ENCODE data around the gene NFKBIA. TPM values are rescaled to one million over a fixed set of nuclear protein-coding genes. Genes with fewer than 3 reads are reported as not detected.

The NFKBIA gene
- total RNA-seq, 1 experiment from 2014 or later, result 99.4 TPM

DNA sequence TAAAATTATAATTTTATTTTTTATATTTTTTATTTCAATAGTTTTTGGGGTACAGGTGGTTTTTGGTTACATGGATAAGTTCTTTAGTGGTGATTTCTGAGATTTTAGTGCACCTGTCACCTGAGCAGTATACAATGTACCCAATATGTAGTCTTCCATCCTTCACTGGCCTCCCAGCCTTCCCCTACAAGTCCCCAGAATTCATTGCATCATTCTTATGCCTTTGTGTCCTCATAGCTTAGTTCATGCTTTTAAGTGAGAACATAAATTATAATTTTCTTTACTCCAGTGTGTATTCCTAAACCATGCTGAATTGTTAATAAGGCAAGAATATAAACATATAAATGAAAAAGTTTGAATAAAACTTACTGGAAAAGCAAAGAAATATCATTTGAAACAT, 19.1 kb upstream of the NFKBIA start:
- Histone ChIP-seq H3K27me3 (ENCODE audit: control insufficient read depth, insufficient read depth, low read length) (no peaks in the 10 kb centered on the region), H3K9me3 (ENCODE audit: control insufficient read depth, insufficient read depth, low read depth, low read length) (no peaks in the 10 kb centered on the region), H3K4me1 (ENCODE audit: control insufficient read depth, insufficient read depth, low read length) (no peaks in the 10 kb centered on the region), H3K4me3 (ENCODE audit: low read depth in 2 of 2, low read length in 2 of 2) (no peak overlapping the region), H3K27ac (ENCODE audit: low read length) (no peak overlapping the region), H3K36me3 (ENCODE audit: control insufficient read depth, insufficient read depth, low read length) (no peaks in the 10 kb centered on the region)
- DNase-seq (ENCODE audit: low read depth, low spot score) (no peak), ATAC-seq (no peak)
- CTCF ChIA-PET, result no interaction called here
- BruUV-seq (replicated peaks), result no TSS peak
- TF ChIP-seq POLR2AphosphoS5 (IDR thresholded peaks at IDR 0.05; ENCODE audit: low read depth, low read length), result no peak
- TF ChIP-seq, protein P1, sequence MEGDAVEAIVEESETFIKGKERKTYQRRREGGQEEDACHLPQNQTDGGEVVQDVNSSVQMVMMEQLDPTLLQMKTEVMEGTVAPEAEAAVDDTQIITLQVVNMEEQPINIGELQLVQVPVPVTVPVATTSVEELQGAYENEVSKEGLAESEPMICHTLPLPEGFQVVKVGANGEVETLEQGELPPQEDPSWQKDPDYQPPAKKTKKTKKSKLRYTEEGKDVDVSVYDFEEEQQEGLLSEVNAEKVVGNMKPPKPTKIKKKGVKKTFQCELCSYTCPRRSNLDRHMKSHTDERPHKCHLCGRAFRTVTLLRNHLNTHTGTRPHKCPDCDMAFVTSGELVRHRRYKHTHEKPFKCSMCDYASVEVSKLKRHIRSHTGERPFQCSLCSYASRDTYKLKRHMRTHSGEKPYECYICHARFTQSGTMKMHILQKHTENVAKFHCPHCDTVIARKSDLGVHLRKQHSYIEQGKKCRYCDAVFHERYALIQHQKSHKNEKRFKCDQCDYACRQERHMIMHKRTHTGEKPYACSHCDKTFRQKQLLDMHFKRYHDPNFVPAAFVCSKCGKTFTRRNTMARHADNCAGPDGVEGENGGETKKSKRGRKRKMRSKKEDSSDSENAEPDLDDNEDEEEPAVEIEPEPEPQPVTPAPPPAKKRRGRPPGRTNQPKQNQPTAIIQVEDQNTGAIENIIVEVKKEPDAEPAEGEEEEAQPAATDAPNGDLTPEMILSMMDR (IDR thresholded peaks at IDR 0.05), result no peak
- TF ChIP-seq TCF7L2 (IDR thresholded peaks at IDR 0.05; ENCODE audit: low read depth, low read length), result no peak
- TF ChIP-seq SIN3A (IDR thresholded peaks at IDR 0.05; ENCODE audit: borderline replicate concordance, insufficient read depth, low read depth, low read length), result no peak
- TF ChIP-seq, protein P2, sequence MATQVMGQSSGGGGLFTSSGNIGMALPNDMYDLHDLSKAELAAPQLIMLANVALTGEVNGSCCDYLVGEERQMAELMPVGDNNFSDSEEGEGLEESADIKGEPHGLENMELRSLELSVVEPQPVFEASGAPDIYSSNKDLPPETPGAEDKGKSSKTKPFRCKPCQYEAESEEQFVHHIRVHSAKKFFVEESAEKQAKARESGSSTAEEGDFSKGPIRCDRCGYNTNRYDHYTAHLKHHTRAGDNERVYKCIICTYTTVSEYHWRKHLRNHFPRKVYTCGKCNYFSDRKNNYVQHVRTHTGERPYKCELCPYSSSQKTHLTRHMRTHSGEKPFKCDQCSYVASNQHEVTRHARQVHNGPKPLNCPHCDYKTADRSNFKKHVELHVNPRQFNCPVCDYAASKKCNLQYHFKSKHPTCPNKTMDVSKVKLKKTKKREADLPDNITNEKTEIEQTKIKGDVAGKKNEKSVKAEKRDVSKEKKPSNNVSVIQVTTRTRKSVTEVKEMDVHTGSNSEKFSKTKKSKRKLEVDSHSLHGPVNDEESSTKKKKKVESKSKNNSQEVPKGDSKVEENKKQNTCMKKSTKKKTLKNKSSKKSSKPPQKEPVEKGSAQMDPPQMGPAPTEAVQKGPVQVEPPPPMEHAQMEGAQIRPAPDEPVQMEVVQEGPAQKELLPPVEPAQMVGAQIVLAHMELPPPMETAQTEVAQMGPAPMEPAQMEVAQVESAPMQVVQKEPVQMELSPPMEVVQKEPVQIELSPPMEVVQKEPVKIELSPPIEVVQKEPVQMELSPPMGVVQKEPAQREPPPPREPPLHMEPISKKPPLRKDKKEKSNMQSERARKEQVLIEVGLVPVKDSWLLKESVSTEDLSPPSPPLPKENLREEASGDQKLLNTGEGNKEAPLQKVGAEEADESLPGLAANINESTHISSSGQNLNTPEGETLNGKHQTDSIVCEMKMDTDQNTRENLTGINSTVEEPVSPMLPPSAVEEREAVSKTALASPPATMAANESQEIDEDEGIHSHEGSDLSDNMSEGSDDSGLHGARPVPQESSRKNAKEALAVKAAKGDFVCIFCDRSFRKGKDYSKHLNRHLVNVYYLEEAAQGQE (IDR thresholded peaks at IDR 0.05; ENCODE audit: insufficient read depth in 1 of 2, low read depth in 2 of 2, low read length in 1 of 2), result no peak
- in situ Hi-C loops (cut with HindIII; ENCODE audit: low pct_unique_long_range_greater_than_20kb, low sequenced_read_pairs) (no loop called here), intact Hi-C loops (cut with micrococcal nuclease; ENCODE audit: unreplicated experiment) (loop anchor here (5.0 kb wide), 1 partner anchor 264 kb away; no protein-coding TSS in a partner anchor)
- POLR2A ChIA-PET, result no interaction called here

DNA sequence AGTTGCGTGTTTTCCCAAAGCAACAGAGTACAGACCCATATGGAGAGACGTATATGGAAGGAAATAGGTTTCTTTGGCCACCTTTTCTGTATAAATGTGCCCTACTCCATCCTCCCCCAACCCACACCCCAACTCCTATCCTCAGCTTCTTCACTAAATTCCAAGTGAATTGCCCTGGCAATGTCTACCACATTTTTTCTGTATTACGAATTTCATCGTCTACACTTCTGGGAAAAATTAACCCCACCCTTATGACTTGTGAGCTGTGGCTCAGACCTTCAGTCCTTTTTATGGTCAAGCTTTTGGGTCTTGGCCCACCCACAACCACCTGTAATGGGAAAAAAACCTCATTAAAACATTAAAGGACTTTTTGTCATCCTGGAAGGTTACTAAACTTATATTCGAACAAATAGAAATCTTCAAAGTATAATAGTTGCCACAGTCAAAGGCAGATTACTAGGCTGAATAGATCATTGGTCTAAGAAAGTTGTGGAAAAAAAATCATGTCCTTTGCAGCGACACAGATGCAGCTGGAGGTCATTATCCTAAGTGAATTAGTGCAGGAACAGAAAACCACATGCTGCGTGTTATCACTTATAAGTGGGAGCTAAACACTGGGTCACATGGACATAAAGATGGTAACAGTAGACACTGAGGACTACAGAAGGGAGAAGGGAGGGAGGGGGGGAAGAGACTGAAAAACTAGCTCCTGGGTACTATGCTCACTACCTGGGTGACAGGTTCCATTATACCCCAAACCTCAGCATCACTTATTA, 15.7 kb upstream of the NFKBIA start:
- H3K4me3 ChIP-seq (ENCODE audit: low read depth in 2 of 2, low read length in 2 of 2), result no peak overlapping the region
- no peaks in the 10 kb centered on the region for H3K27me3 ChIP-seq (ENCODE audit: control insufficient read depth, insufficient read depth, low read length)
- in situ Hi-C loops (cut with HindIII; ENCODE audit: low pct_unique_long_range_greater_than_20kb, low sequenced_read_pairs) (no loop called here), intact Hi-C loops (cut with micrococcal nuclease; ENCODE audit: unreplicated experiment) (loop anchor here (5.0 kb wide), 1 partner anchor 267 kb away; no protein-coding TSS in a partner anchor)
- ChIA-PET CTCF (interaction anchor here (0.7 kb wide), 1 partner anchor 120 kb away, joined by 7 read pairs; no protein-coding TSS in a partner anchor), POLR2A (no interaction called here)
- no peak for ATAC-seq
- TF ChIP-seq, protein P1 (IDR thresholded peaks at IDR 0.05), result no peak
- TF ChIP-seq POLR2AphosphoS5 (IDR thresholded peaks at IDR 0.05; ENCODE audit: low read depth, low read length) (no peak), TCF7L2 (IDR thresholded peaks at IDR 0.05; ENCODE audit: low read depth, low read length) (no peak), SIN3A (IDR thresholded peaks at IDR 0.05; ENCODE audit: borderline replicate concordance, insufficient read depth, low read depth, low read length) (no peak)
- TF ChIP-seq, protein P2 (IDR thresholded peaks at IDR 0.05; ENCODE audit: insufficient read depth in 1 of 2, low read depth in 2 of 2, low read length in 1 of 2), result no peak
- H3K27ac ChIP-seq (ENCODE audit: low read length), result no peak overlapping the region
- no peaks in the 10 kb centered on the region for H3K9me3 ChIP-seq (ENCODE audit: control insufficient read depth, insufficient read depth, low read depth, low read length)
- DNase-seq (ENCODE audit: low read depth, low spot score), result no peak
- H3K36me3 ChIP-seq (ENCODE audit: control insufficient read depth, insufficient read depth, low read length), result no peaks in the 10 kb centered on the region
- H3K4me1 ChIP-seq (ENCODE audit: control insufficient read depth, insufficient read depth, low read length), result no peaks in the 10 kb centered on the region; the same call in 1 of the 2 replicates
- BruUV-seq (replicated peaks), result no TSS peak

Data from Panc1 (cell line).